Occipital lobe (tissue), 2 donors: ENCODE data around the gene PSMB7. TPM values are rescaled to one million over a fixed set of nuclear protein-coding genes. Genes with fewer than 3 reads are reported as not detected.

Experiments
- DNase-seq: peaks from one replicate; lab custom pipeline; 2025; lab: John Stamatoyannopoulos, UW
- total RNA-seq: library from RNA; depleted of rRNA; stranded (reverse); fragments of >200 nt; gene quantifications from one replicate; pipeline ENCODE4 v1.2.3, GENCODE V29; 2014

PSMB7 gene
- total RNA-seq, 1 donor from 2014 or later = 145 TPM

DNA sequence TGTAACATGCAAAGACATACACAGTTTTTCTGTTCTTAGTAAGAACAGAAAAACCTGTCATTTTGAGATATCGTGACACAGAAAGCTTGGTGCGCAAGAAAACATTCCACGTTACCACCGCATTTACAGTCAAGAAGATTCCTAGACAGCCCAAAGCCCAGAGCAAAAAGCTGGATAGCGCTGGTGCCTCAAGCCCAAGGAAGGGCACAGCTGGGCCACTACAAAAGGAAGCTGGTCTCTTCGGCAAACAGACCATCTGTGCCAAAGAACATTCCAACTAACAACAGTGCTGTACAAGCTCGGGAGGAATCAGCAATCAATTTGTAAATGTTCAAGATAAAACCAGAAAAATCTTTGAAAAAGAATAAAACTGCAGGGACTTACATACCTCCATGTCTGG is 31.0 kb downstream of the PSMB7 start:
- no peak for DNase-seq

DNA sequence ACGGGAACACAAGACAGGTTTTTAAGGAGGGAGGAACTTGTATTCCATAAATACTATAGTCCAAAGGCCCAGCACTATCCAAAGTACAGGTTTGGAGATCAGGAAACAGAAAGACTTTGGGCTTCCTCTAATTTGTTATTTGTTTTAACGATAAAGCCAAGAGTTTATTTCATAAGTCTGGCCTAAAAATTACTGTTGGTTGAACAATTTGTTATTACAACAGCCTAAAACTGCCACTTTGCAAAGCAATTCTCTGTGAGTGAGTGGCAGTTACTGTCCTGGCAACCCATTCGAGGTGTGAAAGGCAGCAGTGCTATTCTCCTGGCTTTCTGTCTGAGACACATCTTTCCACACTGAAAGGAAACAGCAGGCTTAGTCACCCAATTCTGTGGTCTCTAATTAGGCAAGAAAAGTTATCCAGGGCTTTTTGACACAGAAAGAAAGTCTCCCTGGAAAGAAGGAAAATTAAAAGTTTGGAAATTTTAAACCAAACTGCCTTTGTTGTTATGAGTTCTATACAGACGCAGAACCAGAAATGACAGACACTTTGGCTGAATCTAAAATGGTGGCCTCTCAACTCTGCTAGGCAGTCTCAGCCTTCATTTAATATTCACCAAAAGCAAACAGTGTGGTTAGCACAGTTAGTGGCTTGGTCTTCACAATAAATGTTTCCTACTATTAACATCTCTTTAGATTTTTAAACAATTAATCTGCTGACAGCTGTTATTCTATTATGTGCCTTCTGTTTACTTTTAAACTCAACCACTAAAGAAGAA is 33.9 kb downstream of the PSMB7 start:
- no peak for DNase-seq

DNA sequence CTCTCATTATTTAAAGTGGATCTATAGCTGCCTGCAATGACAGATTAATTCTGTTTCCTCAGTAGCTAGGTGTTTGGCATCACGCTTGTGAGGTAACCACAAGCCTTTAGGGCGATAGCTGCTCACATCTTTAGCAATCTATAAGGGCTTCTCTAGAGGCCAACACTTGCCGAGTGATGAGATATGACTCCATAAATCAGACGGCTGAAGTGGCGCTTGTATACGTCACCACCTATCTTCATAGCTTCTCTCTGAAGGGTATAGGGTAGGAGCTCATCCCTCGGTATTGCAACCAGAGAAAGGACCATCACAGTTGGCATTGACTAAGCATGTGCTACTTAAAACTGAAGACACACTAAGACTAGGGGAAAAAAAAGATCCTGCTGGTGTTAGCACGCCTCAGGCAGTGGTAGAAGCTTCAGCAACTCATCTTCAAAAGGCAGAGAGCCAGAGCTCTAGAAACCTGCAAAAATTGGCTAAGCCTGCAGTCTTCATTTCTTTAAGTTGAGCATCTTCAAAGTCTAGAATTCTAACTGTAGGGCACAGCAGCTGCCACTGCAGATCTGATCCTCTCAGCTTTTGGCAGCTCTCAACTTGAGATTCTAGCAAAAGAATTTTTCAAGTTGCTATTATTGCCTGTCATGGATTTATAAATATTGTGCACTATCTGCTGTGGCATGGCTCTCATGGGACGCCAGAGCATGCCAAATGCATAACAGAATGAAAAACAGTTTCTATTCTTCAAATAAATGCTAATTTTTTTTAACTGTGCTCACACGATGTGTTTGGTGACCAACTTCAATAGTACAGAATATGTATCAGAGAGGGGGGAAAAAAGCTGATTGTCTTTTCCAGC is 37.5 kb downstream of the PSMB7 start:
- DNase-seq = no peak

DNA sequence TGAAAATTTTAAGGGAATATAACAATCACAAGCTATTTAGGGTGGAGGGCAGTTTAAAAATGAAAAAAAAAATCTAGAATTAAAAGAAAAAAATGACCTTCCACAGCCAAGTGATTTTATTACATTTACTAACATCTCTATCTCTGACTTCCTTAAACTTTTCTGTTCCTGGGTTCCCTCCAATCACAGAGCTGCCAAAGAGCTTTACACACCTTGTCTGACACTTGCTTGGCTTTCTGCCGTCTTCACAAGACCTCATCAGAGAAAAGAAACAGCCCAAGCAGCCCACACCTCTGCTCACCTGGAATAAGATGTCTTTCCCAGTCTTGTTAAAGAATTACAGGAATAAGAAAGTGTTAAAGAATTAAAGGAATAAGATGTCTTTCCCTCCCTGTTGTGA is 38.9 kb downstream of the PSMB7 start:
- DNase-seq = no peak

DNA sequence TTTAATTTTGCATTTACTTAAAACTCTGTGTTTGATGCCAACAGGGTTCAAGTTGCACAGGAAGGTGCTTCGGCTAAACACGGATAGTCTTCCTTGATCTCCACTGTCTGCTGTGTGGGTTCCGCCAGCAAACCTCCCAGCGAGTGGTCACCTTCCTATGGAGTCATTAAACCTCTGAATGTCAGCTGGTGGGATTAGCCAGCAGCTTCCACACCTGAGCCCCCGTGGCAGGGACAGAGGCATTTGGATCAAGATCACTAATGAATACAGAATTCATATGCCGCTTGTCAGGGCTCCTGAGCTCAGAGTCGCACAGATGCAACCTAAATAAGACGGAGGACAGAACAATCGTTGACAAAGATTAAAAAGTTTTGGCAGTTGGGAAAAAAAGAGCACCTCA is 39.5 kb downstream of the PSMB7 start:
- no peak for DNase-seq

DNA sequence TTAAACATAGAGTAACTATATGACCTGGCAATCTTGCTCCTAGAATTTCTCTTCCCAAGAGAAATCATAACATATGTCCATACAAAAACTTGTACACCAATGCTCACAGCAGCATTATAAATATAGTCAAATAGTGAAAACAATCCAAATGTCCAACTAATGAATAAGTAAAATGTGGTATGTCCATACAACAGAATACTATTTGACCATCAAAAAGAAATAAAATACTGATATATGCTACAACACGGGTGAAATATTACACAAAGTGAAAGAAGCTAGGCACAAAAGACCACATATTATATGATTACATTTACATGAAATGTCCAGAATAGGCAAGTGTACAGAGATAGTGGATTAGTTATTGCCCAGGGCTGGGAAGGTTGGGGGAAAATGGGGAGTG is 41.4 kb downstream of the PSMB7 start:
- DNase-seq = no peak

DNA sequence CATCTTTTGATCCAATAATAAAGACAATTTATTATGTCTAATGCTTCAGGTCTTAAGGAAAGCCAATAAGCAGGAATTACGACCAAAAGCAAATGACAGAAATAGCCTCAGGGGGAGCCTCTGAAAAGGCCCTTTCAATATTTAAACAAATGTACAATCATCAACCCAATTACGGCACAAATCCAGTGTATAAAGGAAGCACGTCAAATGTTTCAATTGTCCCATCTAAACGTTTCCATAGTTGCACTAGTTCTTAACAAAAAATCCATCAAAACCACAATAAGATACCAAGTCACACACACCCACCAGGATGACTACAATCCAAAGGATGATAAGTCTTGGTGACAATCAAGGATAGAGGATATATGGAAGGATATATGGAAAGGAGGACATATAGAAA is 41.9 kb downstream of the PSMB7 start:
- no peak for DNase-seq

DNA sequence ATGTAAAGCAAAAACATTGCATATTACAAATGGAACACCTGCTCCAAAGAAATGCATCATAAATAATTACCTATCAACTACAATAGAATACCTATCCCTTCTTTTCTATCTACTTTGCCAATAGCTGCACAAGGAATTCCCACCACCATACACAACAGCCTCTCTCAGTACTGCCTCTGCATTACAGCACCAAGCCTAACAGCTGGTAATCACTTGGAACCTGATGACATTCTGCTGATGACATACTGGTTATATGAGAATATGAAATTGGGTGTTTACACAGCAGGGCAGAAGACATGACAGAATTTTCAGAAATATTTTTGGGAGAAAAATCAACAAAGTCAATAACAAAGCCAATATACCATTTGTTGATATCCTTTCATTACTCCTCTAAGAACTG is 43.2 kb downstream of the PSMB7 start:
- DNase-seq = no peak

DNA sequence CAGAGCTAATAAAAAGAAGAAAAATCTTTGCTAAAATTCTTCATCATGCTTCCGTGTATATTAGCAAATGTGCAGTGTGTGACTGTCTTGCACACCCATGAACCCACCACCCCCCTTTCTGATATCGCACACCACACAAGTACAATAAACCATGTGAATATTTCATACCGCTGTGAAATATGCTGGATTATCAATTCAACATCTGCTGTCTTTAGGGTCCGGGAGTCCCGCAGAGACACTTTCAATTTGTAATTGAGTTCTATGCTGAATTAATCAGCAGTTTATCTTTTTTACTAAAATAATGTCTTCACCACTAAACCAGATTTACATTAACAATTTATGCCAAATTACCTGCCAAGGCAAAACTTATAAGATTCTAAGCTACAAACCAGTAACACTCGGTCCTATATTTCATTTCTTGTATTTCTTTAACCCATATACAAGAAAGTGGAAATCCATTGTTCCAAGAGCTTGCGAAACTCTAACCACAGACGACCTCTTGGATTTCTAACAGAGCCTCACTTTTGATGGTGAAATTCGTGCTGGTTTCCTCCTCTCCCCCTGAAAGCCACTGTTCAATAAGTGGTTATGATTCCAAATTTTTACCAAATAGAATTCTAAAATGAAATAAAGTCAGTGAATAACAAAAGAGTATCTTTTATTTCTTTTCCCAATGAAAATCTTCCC is 44.2 kb downstream of the PSMB7 start:
- no peak for DNase-seq

DNA sequence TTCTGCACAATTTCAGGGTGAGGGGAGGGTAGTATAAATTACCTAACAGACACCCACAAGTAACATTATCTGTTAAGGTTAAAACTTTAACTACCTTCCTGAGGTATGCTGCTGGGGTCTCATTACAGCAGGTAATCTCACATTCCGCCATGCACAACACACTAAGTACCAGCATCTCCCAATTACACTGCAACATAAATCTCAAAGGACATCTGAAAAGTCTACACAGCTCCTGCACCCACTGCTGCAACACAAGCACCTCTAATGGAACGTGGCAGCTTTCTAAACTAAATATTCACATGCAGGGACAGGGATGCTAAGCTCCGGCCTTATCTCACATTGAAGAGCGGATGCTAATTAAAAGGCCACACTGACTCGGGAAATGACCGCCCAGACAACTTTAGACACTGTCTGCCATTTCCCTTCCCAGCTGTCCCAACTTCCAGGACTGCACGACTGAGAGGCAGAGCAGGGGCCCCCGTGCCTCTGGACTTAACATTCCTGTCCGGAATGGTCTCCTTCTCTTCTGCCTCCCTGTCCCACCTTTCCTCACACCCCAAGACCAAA is 45.9 kb downstream of the PSMB7 start:
- no peak for DNase-seq

DNA sequence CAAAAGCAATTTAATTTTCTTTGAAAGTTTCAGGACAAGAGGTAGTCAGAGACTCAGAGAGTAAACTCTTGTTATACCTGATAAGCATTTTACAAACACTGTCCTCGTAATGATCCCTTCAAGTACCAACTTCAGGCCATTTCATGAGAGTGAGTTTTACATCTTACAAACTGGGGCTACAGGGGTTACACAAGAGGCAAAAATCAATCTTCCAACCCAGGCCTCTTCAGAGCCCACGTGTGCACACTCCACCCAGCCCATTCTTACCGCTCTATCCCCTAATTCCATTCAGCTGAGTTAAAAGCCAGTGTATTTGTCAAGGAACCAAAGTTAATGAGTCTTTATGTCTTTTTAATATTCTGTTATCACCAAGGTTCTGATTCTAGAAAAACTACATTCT is 46.5 kb downstream of the PSMB7 start:
- no peak for DNase-seq

DNA sequence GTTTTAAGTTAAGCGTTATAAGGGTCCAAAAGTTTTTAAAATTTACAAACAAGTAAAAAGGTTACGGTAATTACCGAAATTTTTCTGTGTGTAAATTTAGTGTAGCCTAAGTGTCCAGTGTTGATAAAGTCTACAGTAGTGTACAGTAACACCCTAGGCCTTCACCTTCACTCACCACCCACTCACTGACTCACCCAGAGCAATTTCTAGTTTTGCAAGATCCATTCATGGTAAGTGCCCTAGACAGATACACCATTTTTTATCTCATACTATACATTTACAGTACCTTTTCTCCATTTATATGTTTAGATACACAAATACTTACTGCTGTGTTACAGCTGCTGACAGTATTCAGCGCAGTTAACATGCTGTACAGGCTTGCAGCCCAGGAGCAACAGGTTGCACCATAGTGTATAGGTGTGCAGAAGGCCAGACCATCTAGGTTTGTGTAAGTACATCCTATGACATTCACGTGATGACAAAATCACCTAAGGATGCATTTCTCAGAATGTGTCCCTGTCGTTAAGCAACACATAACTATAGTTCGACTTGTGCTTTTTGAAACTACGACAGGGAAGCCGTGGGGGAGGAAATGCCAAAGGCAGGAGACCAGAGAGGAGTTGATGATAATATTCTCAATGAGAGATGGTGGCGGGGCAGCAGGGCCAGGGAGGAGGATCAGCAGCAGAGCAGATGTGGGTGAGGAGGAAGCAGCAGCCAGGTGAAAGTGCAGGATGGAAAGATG is 48.6 kb downstream of the PSMB7 start:
- no peak for DNase-seq

DNA sequence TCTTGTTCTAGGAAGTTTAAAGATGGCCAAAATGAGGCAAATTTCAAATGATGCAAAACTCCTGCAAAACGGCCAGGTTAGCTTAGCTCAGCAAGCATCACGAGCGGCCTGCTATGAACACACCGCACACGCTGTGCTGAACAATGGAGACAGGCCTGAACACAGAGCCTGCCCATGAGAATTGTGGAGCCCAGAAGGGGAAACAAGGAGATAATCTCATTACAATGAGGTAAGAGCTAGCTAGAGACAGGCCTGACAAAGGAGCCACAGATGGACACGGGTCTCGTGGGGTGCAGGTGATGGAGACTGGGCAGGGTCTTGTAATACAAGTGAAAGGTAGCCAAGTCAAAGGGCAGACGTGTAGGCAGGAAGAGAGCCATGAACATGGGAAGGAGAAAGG is 50.2 kb downstream of the PSMB7 start:
- DNase-seq = no peak

DNA sequence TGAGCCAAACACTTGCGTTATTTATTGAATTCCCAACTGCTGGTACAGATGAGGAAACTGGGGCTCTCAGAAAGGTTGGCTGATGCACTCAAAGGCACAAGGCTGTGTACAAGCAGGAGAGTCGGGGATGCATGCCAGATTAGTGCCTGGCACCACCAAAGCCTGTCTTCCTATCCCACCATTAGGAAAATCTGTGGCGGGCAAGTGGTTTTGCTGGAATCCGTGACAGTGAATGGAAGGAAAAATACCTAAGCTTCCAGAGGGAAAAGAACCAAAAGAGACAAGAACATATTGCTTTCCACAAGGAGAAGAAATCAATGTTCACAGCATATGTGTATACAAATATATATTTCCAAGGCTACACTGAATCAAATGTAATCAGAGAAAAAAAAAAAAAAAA is 51.1 kb downstream of the PSMB7 start:
- no peak for DNase-seq

DNA sequence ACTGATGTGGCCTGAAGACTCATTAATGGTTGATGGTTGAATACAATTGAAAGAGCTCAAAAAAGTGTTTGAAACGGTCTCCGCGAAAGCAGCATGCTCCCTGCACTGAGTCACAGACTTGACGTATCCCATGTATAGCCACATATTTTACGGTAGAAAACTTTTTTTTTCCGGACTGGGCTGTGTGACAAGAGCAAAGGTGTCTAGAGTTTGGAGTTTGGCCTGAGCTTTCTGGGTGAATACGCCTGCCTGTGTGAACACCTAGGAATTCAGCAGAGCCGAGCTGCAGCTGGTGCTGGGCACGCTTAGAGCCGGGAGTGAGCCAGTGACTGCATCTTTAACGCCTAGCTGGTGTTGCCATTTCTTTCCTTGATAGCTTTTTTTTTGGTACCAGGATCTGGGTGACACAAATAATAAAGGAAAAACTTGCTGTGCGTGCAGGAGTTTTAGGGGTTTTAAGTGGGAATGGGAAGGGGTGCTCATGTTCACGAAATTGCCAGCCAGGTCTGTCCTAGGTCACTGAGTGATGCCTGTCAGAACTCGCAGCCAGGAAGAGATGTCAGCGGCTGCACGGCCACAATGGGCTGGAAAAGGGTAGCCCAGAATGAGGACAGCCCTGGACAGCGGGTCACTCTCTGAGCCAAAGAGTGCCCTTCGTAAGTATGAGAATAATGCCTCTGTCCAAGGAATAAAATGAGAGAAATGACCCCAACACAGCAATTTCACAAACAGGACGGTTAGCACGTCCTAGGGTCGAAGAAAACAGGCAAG is 51.7 kb downstream of the PSMB7 start:
- DNase-seq = no peak

DNA sequence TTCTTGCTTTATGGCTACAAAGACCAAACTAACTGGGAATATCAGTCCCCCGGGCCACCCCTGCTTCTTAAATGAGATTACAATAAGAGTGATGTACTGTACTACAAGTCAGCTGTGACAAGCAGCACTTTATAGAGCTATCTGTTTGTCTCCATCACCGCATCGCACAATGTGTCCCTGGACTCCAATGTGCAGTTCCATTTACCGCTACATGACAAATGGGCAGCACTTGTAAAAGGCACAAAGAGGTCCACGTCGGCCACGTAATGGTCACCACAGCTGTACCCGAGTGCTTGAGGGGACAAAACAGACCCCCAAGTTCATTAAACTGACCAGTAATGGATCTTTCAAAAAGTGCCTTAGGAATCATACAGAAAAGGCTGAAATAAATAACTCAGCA is 54.1 kb downstream of the PSMB7 start:
- no peak for DNase-seq

DNA sequence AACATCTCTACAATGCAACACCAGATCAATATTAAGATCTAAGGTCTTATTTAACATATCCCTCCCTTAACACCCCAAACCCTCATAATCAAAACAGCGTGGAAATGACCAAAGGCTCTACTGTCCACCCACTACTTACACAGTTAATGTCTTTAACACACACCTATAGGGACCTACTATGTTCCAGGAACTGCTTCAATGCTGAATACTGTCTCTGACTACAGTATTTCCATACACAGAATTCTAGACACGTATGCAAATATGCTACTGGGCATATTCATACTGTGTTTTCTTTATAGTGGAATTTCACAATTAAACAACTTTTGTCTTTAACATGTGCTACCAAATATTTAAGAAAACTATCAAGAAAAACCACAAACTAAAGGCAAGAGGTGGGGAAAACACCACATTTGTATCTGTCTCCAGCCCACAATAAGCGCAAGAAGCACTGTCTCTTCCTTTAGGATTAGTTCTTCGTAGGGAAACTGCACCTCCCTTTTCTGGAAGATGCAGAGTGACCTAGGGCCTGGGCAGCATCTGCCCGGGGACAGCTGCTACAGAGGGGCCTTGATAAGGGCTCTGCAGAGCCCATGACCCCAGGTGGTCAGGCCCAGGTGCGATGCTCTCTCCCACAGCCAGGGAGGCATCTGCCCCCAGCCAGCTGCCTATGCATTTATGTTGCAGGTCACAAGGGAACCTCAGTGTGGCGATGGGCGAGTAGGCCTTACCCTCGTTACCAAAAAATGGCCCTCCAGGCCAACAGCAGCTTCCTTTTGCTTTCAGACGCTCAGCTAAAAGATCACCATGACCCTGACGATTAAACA is 55.2 kb downstream of the PSMB7 start:
- DNase-seq = no peak

DNA sequence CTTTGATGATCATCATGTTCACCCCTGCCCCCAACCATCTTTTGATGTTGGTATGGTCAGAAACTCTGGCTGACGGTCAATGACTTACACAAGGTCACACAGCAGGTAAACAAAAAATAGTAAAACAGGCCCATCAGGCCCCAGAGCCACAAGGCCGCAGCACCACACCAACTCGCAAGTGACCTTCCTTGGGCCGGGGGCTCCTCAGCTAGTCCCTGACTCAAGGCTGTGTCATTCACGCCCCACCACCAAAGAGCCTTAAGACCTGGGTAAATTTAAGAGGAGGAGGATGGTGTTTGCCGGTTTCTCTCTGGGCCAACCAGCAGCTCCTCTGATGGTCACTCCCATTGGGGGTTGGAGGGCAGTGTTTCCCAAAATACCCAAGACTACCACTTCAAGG is 55.8 kb downstream of the PSMB7 start:
- DNase-seq = no peak

DNA sequence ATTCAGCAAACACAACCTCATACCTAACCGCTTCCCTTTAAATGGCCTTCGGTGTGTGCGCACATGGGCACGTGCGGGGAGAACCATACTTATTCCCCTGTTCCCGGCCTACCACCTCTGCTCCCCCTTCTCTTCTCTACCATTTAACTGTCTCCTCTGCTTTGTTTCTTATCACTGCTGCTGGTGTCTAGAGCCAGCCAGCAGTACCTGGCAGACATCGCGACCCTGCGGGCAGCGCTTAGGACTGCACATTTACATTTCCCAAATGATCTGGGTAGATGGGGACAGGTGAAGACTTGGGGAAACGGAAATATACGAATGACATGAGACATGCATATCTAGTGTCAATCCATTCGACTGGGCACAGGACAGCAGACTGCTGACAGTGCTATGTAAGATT is 56.6 kb downstream of the PSMB7 start:
- DNase-seq = no peak
